T-helper 1 cell (primary cell): ENCODE measurements around the gene CBL.
A peak's percentile ranks its signal among the peaks of the same experiment; 100 is the strongest.

ENCODE experiments used
- DNase-seq, 5 donors: peaks; one replicate each; pipeline ENCODE4 v3.0.0-alpha.2; 2012 to 2020

Gene CBL

GRCh38 chr11:119335091-119335654 is 129.0 kb downstream of the CBL start:
- DNase-seq: no peak

- no peak for DNase-seq
Measured at GRCh38 chr11:119335655-119336543, 129.8 kb downstream of the CBL start.

DNA sequence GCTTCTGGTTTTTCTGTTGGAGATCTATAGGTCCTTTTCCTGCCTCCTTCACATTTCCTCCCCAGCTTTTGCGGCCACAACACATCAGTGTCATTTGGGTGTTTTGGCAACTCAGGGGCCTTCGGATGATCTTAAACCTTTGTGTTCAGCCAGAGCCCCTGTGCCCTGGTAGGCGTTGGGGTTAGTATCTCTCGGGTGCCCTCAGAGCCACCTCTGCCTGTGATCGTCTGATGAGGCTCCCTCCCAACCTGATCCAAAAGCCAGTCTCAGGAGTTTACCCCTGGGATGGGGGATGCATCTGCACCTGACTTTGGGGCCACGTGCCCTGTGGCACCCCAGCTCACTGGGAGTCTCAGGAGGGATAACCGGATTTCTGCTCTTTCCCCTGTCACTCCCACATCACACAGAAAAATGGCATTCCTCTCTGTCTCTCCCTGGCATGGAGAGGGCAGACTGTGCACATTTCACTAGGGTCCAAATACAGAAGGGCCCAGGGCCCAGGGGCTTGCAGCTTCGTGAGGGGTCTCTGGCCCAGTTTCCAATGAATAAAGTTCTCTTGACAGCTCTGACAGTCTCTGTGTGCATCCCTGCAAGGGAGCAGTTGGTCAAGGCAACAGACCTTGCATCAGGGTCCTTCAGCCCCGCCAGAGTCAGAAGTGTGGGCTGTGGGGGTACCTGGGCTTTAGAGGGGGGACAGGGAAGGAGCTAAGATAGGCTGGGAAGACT is 130.8 kb downstream of the CBL start:
- DNase-seq: no peak

GRCh38 chr11:119337581-119338317 is 131.6 kb downstream of the CBL start:
- no peak for DNase-seq

DNA sequence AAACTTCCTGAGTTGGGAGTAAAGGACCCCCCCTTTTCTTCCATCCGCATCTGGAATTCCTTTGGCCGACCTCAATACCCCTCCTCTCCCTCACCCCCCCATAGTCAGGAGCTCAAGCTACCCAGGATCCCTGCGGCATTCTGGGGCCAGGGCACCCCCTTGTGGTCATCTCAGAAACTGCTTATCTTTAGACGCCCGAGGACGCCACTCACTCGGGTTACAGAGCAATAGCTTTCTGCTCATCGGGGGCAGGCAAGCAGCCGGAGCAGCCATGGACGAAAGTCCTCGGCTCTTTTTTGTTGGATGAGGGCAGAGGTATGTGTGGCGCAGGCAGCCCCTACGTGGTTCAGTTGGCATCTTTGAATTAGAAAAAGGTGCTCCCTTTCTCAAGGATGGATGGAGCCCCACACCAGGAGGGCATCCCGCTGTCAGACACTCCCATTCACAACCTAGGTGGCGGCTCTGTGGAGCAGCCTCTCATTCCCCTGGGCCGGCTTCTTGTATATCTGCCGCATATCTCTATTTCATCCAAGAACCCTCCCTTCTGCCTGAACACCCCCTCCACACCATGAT is 132.3 kb downstream of the CBL start:
- DNase-seq: peak in 4 of 5 donors; percentile 46 to 64 (median 60)

DNA sequence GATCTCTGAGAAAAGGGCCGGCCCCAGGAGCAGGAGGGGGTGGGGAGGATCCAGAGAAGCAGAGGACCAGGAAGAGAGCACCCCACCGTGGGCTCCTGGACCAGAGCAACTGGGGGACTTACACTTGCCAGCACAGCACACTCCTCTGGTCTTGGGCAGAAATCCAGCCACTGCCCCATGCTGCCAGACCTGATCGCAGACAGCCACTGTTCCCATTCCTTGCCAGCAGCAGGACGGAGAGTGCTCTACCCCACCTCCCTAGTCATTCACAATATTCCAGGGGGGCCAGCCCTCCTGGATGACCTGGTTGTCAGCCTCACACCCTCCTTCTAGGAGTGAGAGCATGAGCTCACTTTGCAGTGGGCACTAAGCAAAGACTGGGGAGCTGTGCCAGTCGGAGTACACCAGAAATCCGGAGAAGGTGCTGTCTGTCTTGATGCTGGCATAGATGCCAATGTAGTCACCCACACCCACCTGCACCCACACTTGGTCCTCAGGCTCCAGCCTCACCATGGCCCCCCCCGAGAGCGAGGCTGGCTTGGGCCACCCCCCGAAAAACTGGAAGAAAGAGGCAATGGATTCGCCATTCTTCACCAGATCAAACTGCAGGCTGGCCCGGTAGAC is 132.9 kb downstream of the CBL start:
- no peak for DNase-seq

DNA sequence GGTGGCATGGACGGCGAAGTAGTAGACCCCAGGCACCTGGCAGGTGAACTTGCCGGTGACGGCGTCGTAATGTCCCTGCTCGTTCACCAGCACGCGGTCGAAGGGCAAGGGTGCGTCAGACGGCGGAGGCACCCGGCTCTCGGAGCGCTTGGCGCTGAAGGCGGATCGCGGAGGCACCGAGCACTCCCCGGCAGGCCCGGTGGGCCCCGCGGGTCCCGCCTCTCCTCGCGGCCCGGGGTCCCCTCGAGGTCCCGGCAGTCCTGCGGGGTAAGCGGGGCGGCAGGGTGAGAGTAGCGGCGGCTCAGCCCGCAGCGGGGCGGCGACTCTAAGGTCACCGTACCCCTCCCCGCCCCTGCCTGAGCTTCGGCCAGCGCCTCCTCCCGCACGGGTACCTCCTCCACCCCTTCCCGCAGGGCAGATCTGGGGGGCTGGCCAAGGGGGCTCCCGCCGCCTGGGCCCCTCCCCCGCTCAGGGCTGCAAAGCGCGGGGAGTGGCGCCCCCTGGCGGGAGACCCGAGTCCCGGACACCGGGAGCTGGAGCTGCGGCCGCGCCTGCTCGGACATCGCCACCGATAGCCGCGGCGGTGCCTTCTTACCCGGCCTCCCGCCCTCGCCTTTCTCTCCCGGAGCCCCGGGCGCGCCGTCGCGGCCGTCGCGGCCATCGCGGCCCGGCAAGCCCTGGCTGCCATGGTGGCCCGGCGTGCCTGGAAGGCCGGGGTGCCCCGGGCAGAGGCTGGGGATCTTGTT is 133.6 kb downstream of the CBL start:
- DNase-seq: no peak

- DNase-seq: no peak
Measured at GRCh38 chr11:119340335-119341221, 134.4 kb downstream of the CBL start, which contains the start of gene C1QTNF5. Gene C1QTNF5, minus strand, starts transcription at chr11:119340883. Its CDS starts 486 bp downstream, at chr11:119340397.

DNA sequence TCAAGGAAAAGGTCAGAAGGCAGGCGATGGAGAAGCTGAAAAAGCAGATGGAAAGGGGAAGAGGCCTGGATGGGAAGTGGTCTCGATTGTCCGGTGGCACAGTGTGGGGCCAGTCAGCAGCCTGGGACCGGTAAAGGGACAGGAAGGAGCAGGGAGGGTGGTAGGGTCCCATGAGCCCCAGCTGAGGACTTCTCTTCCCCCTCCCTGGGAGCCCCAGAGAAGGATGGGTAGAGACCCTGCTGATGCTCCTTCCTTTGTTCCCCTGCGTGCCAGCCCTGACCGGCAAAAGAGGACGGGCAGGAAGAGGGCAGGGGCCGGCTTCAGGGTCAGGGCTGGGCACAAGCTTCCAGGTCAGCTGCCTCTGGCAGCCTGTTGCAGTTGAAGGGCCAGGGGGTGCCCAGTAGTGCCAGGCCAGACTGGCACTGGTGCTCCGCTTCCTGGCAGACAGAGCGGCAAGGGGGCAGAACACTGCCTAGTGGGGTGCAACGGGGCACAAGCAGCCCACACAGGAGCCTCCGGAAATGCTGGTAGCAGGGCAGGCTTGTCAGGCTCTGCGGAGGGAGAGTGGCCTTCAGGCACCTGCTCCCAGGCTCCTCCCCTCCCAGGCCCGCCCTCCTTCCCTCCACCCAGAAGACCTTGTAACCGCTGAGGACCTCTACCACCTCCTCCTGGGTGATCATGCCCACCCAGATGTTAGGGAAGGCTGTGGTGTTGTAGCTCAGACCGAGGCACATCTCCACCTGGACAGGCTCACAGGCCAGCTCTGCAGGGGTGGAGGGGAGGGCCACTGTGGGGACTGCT is 135.3 kb downstream of the CBL start:
- no peak for DNase-seq

- DNase-seq: no peak
Measured at GRCh38 chr11:119342023-119342300, 135.8 kb downstream of the CBL start.

DNA sequence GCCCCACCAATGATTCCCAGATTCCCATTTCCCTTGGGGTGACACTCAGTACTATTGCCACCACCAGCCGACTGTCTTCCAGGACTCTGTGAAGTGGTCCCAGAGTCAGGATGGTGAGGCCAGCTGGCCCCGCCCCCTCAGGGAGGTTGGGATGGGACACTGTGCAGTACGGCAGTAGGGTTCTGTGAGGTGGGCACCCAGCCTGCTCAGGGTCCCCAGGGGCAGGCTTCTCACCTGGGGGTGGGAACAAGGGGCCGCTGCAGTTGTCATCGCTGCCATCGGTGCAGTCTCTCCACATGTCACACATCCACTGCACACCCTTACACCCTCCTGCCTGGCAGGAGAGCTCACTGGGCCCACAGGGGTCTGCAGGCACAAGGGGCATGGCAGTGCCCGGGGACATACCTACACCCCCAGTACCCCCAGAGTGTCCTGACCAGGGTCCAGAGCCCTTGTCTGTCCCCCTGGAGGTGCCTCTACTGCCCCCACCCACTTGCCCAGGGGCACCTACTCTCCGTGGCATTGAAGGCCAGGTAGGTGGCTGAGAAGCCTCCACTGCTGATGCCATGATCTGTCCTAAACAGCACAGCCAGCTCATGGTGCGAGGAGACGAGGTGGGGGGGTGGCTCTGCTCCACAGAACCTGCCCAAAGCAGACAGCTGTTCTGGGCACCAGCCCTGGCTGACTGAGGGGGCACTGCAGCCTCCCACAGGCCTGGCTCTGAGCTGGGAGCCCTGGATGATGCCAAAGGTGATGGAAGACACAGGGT is 136.4 kb downstream of the CBL start:
- no peak for DNase-seq

DNA sequence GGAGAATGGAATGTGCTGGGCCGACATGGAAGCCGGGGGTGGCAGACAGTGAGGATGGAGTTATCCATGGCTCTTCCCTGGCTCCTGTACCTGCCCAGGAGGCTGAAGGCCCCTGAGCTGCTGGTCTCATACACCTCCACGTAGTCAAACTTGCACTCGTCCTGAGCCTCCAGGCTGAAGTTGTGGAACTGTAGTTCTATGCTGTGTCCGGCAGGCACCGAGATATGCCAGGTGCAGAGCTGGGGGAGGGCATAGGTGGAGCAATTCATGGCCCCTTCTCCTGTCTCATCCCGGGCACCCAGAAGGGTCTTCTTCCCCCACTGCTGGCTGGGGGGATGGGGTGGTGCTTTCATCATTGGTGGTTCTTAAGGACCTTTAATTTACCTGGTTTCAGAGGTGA is 137.6 kb downstream of the CBL start:
- DNase-seq: no peak

DNA sequence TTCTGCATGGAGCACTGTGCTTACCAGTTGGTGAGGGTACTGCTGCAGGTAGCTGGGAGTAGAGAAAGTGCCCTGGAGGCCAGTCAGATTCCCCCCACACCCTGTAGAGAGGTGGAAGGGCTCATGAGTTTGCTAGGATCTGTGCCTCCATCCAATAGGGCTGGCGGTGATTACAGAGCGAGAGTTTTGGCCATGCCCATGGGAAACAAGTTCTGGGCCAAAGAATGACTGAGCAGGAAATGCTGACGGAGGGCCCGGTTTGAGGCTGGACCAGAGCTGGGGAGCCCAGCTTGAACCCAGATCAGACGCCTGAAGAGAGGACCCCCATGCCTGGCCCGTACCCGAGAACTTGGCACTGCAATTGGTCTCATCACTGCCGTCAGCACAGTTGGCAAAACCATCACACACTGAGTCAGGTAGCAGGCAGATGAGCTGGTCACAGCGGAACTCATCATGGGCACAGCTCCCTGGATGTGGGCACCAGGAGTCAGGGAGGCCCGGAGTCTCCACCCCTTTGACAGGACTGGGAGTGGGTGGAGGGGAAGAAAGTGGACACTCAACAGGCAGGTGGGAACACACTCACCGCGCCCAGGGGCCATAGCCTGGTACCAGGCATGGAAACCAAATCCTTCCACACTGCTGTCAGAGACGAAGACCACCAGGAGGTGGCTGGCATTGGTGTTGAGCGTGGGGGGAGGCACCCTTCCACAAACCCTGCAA is 138.3 kb downstream of the CBL start:
- DNase-seq: no peak

- no peak for DNase-seq
Measured at GRCh38 chr11:119345685-119346084, 139.5 kb downstream of the CBL start.

DNA sequence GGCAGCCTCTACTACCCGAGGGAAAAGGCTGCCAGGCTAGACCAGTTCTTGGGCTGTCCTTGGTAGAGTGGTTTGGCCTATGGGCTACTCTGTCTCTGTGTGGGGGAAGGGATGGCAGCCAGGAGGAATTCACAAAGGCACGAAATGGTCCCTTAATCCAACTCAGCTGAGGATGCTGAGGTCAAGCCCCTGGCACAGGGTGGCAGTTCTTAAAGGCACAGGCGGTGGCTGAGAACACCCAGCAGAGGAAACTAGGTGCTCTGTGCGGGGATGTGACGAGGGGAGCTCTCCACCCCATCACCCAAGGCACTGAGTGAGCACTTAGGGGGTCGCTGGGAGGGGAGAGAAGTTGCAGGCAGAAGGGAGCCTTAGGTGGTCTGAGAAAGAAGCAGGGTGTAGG is 140.5 kb downstream of the CBL start, which contains the start of gene MFRP:
TSS of gene MFRP (minus strand) at position 101 of the 400 bp plus-strand sequence. CDS start 192 bp downstream, outside the sequence.
- DNase-seq: no peak

DNA sequence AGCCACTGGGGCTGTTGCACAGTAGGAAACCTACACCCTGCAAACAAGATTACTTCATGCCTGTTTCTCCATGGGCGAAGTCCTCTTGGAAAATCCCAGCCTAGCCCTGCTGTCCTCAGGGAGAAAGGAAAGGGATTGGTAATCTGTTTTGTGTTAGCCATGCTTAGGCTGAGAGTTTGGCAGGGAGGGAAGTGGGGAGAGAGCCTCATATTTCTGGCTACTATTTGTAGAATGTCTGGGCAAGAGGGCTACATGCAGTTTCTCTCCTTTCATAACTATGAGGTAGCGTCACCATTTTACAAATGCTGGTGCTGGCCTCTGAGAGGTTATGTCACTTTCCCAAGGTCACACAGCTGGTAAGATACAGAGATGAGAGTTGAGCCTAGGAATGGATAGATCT is 141.1 kb downstream of the CBL start:
- no peak for DNase-seq

GRCh38 chr11:119347940-119348605 is 141.9 kb downstream of the CBL start:
- DNase-seq: no peak
